ENCODE data around the gene COL3A1. TPM values are rescaled to one million over a fixed set of nuclear protein-coding genes. Genes with fewer than 3 reads are reported as not detected.

The COL3A1 gene
- total and polyA plus RNA-seq, 2 experiments from 2014 or later = 0.17 to 0.31 TPM

- no peak overlapping the region for H3K27ac ChIP-seq (ENCODE audit: low read depth)
- no peaks in the 10 kb centered on the region for H3F3A ChIP-seq (replicated peaks; ENCODE audit: low read depth)
- H4K20me1 ChIP-seq (replicated peaks; ENCODE audit: insufficient read depth) = no peaks in the 10 kb centered on the region
- no peak for DNase-seq (ENCODE audit: low spot score)
- H3K79me2 ChIP-seq (replicated peaks; ENCODE audit: insufficient read depth) = no peaks in the 10 kb centered on the region
- H3K27ac Mint-ChIP-seq = no peak overlapping the region
- no peak overlapping the region for H2AFZ ChIP-seq
- no peaks in the 10 kb centered on the region for H3K36me3 Mint-ChIP-seq (ENCODE audit: low read depth)
- no peak overlapping the region for H3K4me3 Mint-ChIP-seq
- no peak overlapping the region for H3K4me2 ChIP-seq
- no peak overlapping the region for H3K4me3 ChIP-seq
- no peaks in the 10 kb centered on the region for H3K4me1 ChIP-seq (ENCODE audit: insufficient read depth)
- H3K27me3 Mint-ChIP-seq (ENCODE audit: insufficient read depth, low read depth, poor library complexity) = no peaks in the 10 kb centered on the region
- no peaks in the 10 kb centered on the region for H3K9me3 Mint-ChIP-seq
- H3K4me1 Mint-ChIP-seq = no peaks in the 10 kb centered on the region
- H3K27me3 ChIP-seq (ENCODE audit: insufficient read depth) = no peaks in the 10 kb centered on the region
- 0 out of 2 replicates have a peak, but pooled peaks cover 3% of the 10 kb centered on the region for H3K9me2 ChIP-seq (ENCODE audit: insufficient read depth)
- TF ChIP-seq ZNF114 (CRISPR knock-in tag; IDR thresholded peaks at IDR 0.05) (no peak), EZH2 (IDR thresholded peaks at IDR 0.05; ENCODE audit: low read depth, unreplicated experiment) (no peak), JUNB (IDR thresholded peaks at IDR 0.05; ENCODE audit: unreplicated experiment) (no peak), ZNF331 (CRISPR knock-in tag; IDR thresholded peaks at IDR 0.05; ENCODE audit: low read depth) (no peak), EZH2phosphoT487 (IDR thresholded peaks at IDR 0.05; ENCODE audit: unreplicated experiment) (no peak), CREB1 (CRISPR knock-in tag; IDR thresholded peaks at IDR 0.05; ENCODE audit: low read depth) (no peak), NANOG (IDR thresholded peaks at IDR 0.05; ENCODE audit: borderline replicate concordance) (no peak), REST (IDR thresholded peaks at IDR 0.05; ENCODE audit: unreplicated experiment) (no peak), POLR2AphosphoS5 (IDR thresholded peaks at IDR 0.05; ENCODE audit: low read depth) (no peak), CTCF (conservative IDR thresholded peaks at IDR 0.05; ENCODE audit: low read depth in 2 of 2) (no peak), STAT1 (IDR thresholded peaks at IDR 0.05; ENCODE audit: unreplicated experiment) (no peak)
- TF ChIP-seq, protein P1, sequence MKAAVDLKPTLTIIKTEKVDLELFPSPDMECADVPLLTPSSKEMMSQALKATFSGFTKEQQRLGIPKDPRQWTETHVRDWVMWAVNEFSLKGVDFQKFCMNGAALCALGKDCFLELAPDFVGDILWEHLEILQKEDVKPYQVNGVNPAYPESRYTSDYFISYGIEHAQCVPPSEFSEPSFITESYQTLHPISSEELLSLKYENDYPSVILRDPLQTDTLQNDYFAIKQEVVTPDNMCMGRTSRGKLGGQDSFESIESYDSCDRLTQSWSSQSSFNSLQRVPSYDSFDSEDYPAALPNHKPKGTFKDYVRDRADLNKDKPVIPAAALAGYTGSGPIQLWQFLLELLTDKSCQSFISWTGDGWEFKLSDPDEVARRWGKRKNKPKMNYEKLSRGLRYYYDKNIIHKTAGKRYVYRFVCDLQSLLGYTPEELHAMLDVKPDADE (IDR thresholded peaks at IDR 0.05) = no peak
- TF ChIP-seq, protein P2, sequence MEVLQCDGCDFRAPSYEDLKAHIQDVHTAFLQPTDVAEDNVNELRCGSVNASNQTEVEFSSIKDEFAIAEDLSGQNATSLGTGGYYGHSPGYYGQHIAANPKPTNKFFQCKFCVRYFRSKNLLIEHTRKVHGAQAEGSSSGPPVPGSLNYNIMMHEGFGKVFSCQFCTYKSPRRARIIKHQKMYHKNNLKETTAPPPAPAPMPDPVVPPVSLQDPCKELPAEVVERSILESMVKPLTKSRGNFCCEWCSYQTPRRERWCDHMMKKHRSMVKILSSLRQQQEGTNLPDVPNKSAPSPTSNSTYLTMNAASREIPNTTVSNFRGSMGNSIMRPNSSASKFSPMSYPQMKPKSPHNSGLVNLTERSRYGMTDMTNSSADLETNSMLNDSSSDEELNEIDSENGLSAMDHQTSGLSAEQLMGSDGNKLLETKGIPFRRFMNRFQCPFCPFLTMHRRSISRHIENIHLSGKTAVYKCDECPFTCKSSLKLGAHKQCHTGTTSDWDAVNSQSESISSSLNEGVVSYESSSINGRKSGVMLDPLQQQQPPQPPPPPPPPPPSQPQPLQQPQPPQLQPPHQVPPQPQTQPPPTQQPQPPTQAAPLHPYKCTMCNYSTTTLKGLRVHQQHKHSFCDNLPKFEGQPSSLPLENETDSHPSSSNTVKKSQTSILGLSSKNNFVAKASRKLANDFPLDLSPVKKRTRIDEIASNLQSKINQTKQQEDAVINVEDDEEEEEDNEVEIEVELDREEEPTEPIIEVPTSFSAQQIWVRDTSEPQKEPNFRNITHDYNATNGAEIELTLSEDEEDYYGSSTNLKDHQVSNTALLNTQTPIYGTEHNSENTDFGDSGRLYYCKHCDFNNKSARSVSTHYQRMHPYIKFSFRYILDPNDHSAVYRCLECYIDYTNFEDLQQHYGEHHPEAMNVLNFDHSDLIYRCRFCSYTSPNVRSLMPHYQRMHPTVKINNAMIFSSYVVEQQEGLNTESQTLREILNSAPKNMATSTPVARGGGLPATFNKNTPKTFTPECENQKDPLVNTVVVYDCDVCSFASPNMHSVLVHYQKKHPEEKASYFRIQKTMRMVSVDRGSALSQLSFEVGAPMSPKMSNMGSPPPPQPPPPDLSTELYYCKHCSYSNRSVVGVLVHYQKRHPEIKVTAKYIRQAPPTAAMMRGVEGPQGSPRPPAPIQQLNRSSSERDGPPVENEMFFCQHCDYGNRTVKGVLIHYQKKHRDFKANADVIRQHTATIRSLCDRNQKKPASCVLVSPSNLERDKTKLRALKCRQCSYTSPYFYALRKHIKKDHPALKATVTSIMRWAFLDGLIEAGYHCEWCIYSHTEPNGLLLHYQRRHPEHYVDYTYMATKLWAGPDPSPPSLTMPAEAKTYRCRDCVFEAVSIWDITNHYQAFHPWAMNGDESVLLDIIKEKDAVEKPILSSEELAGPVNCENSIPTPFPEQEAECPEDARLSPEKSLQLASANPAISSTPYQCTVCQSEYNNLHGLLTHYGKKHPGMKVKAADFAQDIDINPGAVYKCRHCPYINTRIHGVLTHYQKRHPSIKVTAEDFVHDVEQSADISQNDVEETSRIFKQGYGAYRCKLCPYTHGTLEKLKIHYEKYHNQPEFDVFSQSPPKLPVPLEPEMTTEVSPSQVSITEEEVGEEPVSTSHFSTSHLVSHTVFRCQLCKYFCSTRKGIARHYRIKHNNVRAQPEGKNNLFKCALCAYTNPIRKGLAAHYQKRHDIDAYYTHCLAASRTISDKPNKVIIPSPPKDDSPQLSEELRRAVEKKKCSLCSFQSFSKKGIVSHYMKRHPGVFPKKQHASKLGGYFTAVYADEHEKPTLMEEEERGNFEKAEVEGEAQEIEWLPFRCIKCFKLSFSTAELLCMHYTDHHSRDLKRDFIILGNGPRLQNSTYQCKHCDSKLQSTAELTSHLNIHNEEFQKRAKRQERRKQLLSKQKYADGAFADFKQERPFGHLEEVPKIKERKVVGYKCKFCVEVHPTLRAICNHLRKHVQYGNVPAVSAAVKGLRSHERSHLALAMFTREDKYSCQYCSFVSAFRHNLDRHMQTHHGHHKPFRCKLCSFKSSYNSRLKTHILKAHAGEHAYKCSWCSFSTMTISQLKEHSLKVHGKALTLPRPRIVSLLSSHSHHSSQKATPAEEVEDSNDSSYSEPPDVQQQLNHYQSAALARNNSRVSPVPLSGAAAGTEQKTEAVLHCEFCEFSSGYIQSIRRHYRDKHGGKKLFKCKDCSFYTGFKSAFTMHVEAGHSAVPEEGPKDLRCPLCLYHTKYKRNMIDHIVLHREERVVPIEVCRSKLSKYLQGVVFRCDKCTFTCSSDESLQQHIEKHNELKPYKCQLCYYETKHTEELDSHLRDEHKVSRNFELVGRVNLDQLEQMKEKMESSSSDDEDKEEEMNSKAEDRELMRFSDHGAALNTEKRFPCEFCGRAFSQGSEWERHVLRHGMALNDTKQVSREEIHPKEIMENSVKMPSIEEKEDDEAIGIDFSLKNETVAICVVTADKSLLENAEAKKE (CRISPR knock-in tag; IDR thresholded peaks at IDR 0.05) = no peak
- no peaks in the 10 kb centered on the region for H3K36me3 ChIP-seq (ENCODE audit: insufficient read depth)
- ATAC-seq = no peak
These were observed 10.4 kb upstream of the COL3A1 start for GRCh38 chr2:188963741-188964140.
